Skeletal muscle satellite cell (primary cell): ENCODE measurements around the gene C1orf87. TPM values are rescaled to one million over a fixed set of nuclear protein-coding genes. Genes with fewer than 3 reads are reported as not detected.
"Not testable (repeated sequence)": the region's sequence is repeated elsewhere in the genome, so short reads cannot be mapped to it uniquely, and the experiment has no call there.

Experiments
- H3K27me3 ChIP-seq: 2 replicates; pipeline ENCODE4 v1.7.0; 2013; ENCODE audit warnings: low read length; ENCODE audit not compliant: control insufficient read depth, insufficient read depth
- H3K36me3 ChIP-seq: 2 replicates; pipeline ENCODE4 v1.7.0; 2013; ENCODE audit warnings: mild to moderate bottlenecking, control low read depth, low read length; ENCODE audit not compliant: insufficient read depth
- H3K4me1 ChIP-seq: 2 replicates; pipeline ENCODE4 v1.7.0; 2013; ENCODE audit warnings: low read length; ENCODE audit not compliant: control insufficient read depth, insufficient read depth
- H3K4me2 ChIP-seq: 2 replicates; pipeline ENCODE4 v1.7.0; 2013; ENCODE audit warnings: mild to moderate bottlenecking, low read length
- H3K4me3 ChIP-seq: 2 replicates; pipeline ENCODE4 v1.7.0; 2013; ENCODE audit warnings: low read length
- H3K9ac ChIP-seq: 2 replicates; pipeline ENCODE4 v1.7.0; 2013; ENCODE audit warnings: mild to moderate bottlenecking, low read depth, low read length, moderate library complexity
- H3K9me3 ChIP-seq: replicated peaks from 2 replicates; pipeline ENCODE4 v1.7.0; 2013; ENCODE audit warnings: mild to moderate bottlenecking, control low read depth, low read length
- small RNA-seq: library from RNA; depleted of rRNA; stranded (forward); fragments of <200 nt; gene quantifications from one replicate; pipeline ENCODE3, GENCODE V24; 2012

C1orf87 gene

GRCh38 chr1:59969542-59970175, 103.9 kb downstream of the C1orf87 start:
- H3K4me1 ChIP-seq, H3K4me2 ChIP-seq, H3K4me3 ChIP-seq, H3K27me3 ChIP-seq, H3K36me3 ChIP-seq, H3K9ac ChIP-seq, H3K9me3 ChIP-seq: not testable (repeated sequence)

- H3K9me3 ChIP-seq, H3K27me3 ChIP-seq, H3K9ac ChIP-seq, H3K36me3 ChIP-seq, H3K4me3 ChIP-seq, H3K4me1 ChIP-seq, H3K4me2 ChIP-seq: not testable (repeated sequence)
These were observed 104.8 kb downstream of the C1orf87 start for GRCh38 chr1:59968746-59969145.

- no peak overlapping the region for H3K4me3 ChIP-seq
- H3K27me3 ChIP-seq = no peaks in the 10 kb centered on the region
- H3K9ac ChIP-seq = no peak overlapping the region
- H3K36me3 ChIP-seq = no peaks in the 10 kb centered on the region
- H3K4me1 ChIP-seq = peaks cover 9% of the 10 kb centered on the region
- H3K4me2 ChIP-seq = no peak overlapping the region
- H3K9me3 ChIP-seq = no peaks in the 10 kb centered on the region
These were observed 105.8 kb downstream of the C1orf87 start for GRCh38 chr1:59967780-59968179.

- Histone ChIP-seq H3K9ac (no peak overlapping the region), H3K27me3 (no peaks in the 10 kb centered on the region), H3K4me2 (no peak overlapping the region), H3K9me3 (no peaks in the 10 kb centered on the region), H3K36me3 (no peaks in the 10 kb centered on the region), H3K4me1 (peaks cover 9% of the 10 kb centered on the region), H3K4me3 (no peak overlapping the region)
These were observed 106.4 kb downstream of the C1orf87 start for GRCh38 chr1:59967141-59967697.

GRCh38 chr1:59952065-59952464, 121.5 kb downstream of the C1orf87 start:
- no peak overlapping the region for H3K4me2 ChIP-seq
- H3K4me1 ChIP-seq = no peaks in the 10 kb centered on the region
- H3K4me3 ChIP-seq = no peak overlapping the region
- peaks cover 4% of the 10 kb centered on the region for H3K27me3 ChIP-seq
- no peaks in the 10 kb centered on the region for H3K36me3 ChIP-seq
- H3K9me3 ChIP-seq = no peaks in the 10 kb centered on the region
- no peak overlapping the region for H3K9ac ChIP-seq

- Histone ChIP-seq H3K36me3 (no peaks in the 10 kb centered on the region), H3K9ac (no peak overlapping the region), H3K27me3 (peaks cover 9% of the 10 kb centered on the region), H3K4me3 (no peak overlapping the region), H3K4me1 (no peaks in the 10 kb centered on the region), H3K9me3 (no peaks in the 10 kb centered on the region), H3K4me2 (no peak overlapping the region)
These were observed 123.9 kb downstream of the C1orf87 start for GRCh38 chr1:59949648-59950047.

- Histone ChIP-seq H3K4me1 (no peaks in the 10 kb centered on the region), H3K4me2 (no peak overlapping the region), H3K4me3 (no peak overlapping the region), H3K9ac (no peak overlapping the region), H3K9me3 (no peaks in the 10 kb centered on the region), H3K27me3 (peaks cover 9% of the 10 kb centered on the region), H3K36me3 (no peaks in the 10 kb centered on the region)
These were observed 124.6 kb downstream of the C1orf87 start for GRCh38 chr1:59948990-59949389.

- no peak overlapping the region for H3K4me3 ChIP-seq
- H3K36me3 ChIP-seq = no peaks in the 10 kb centered on the region
- H3K9ac ChIP-seq = no peak overlapping the region
- H3K27me3 ChIP-seq = peaks cover 9% of the 10 kb centered on the region
- H3K4me2 ChIP-seq = no peak overlapping the region
- no peaks in the 10 kb centered on the region for H3K4me1 ChIP-seq
- no peaks in the 10 kb centered on the region for H3K9me3 ChIP-seq
These were observed 126.3 kb downstream of the C1orf87 start for GRCh38 chr1:59947047-59947938.

- H3K4me1 ChIP-seq = no peaks in the 10 kb centered on the region
- H3K9ac ChIP-seq = no peak overlapping the region
- no peaks in the 10 kb centered on the region for H3K9me3 ChIP-seq
- peaks cover 9% of the 10 kb centered on the region for H3K27me3 ChIP-seq
- H3K36me3 ChIP-seq = no peaks in the 10 kb centered on the region
- H3K4me2 ChIP-seq = no peak overlapping the region
- no peak overlapping the region for H3K4me3 ChIP-seq
These were observed 127.8 kb downstream of the C1orf87 start for GRCh38 chr1:59945790-59946189.

Small RNAs within 50 kb of the gene (small RNA-seq; reads per million reads assigned to genes)
- not detected for gene RN7SL475P
